ENCODE data around the gene PNPLA7. TPM values are rescaled to one million over a fixed set of nuclear protein-coding genes. Genes with fewer than 3 reads are reported as not detected.

Gene PNPLA7
- total and polyA plus RNA-seq, 2 of the 4 experiments (the other 2 are of a cell fraction): under 0.01 to 0.89 TPM

- TF ChIP-seq MXI1 (IDR thresholded peaks at IDR 0.05; ENCODE audit: borderline replicate concordance, low read depth, low read length): no peak
These were observed 52.1 kb downstream of the PNPLA7 start (continued) for GRCh38 chr9:137497921-137498719.

DNA sequence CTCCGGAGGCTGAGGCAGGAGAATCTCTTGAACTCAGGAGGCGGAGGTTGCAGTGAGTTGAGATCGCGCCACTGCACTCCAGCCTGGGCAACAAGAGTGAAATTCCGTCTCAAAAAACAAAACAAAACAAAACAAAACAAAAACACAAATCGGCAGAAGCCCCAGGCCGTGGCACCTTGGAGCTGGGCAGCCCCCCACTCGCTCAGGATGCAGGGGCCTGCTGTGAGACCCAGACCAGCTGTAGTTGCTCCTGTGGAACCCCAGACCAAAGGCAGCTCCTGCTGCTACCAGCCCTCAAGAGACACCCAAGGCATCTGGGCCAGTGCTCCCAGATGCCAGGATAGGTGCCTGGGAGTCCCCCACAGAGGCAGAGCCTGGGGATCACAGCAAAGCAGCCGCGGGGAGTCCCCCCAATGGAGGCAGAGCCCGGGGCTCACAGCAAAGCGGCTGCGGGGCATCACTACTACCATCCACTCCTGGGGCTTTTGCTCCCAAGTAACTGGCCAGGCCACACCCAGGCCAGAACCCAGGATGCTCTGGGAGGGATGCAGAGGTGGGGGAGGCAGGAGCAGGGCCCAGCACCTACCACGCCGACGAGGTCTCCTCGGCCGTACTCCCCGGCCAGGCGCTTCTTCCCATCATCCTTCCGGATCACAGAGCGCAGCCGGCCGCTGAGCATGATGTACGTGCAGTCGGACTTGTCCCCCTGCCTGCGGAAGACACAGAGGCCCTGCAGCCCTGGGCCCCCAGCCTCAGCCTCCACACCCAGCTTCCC, 53.4 kb downstream of the PNPLA7 start:
- peaks cover 4% of the 10 kb centered on the region; the same call in 1 of the 2 replicates for H3K9me3 ChIP-seq (ENCODE audit: control insufficient read depth, insufficient read depth, low read length)
- H3K4me1 ChIP-seq (ENCODE audit: control insufficient read depth, insufficient read depth, low read length): no peaks in the 10 kb centered on the region
- DNase-seq: no peak
- no peak overlapping the region for H3K9ac ChIP-seq (ENCODE audit: low read depth, low read length)
- no peak for ATAC-seq (ENCODE audit: low read depth)
- POLR2A ChIA-PET (ENCODE audit: unreplicated experiment): no interaction called here
- H2BK120ac ChIP-seq (ENCODE audit: low read depth, low read length): no peak overlapping the region
- no peak overlapping the region for H3K4ac ChIP-seq (ENCODE audit: low read depth, low read length)
- no peaks in the 10 kb centered on the region for H3K79me1 ChIP-seq (ENCODE audit: low read depth in 1 of 2, low read length in 2 of 2)
- H3K18ac ChIP-seq (ENCODE audit: low read depth, low read length): no peak overlapping the region
- CTCF ChIA-PET: no interaction called here
- no peaks in the 10 kb centered on the region for H4K20me1 ChIP-seq (ENCODE audit: insufficient read depth, low read length)
- dilution Hi-C loops (cut with HindIII; ENCODE audit: low sequenced_read_pairs, unreplicated experiment) (no loop called here), intact Hi-C loops (cut with micrococcal nuclease) (no loop called here), in situ Hi-C loops (cut with MboI; ENCODE audit: low sequenced_read_pairs) (no loop called here)
- no peak overlapping the region for H2BK20ac ChIP-seq (ENCODE audit: low read depth, low read length)
- WGBS, 2 experiments (ENCODE audit: extremely low coverage in 2 of 2, insufficient read length in 1 of 2): 88% methylated on average over 6 of the region's 27 CpGs; no CpG with 5 or more reads in 1 of the 2 experiments
- H4K91ac ChIP-seq (ENCODE audit: insufficient read depth, low read depth, low read length): no peak overlapping the region
- no peak overlapping the region for H4K8ac ChIP-seq (ENCODE audit: low read depth in 2 of 2, low read length in 2 of 2)
- no peak overlapping the region for H3K4me2 ChIP-seq (ENCODE audit: low read depth, low read length)
- no peak overlapping the region for H3K4me3 ChIP-seq (ENCODE audit: insufficient read depth, low read depth, low read length)
- H2BK15ac ChIP-seq (ENCODE audit: low read depth, low read length): no peak overlapping the region
- H3K23ac ChIP-seq (ENCODE audit: low read depth, low read length): no peak overlapping the region
- H3K14ac ChIP-seq (replicated peaks; ENCODE audit: low read depth, low read length): no peak overlapping the region
- H3K36me3 ChIP-seq (ENCODE audit: control insufficient read depth, insufficient read depth, low read length): no peaks in the 10 kb centered on the region
- peaks cover 2% of the 10 kb centered on the region; the same call in 1 of the 2 replicates for H3K27me3 ChIP-seq (ENCODE audit: control insufficient read depth, insufficient read depth, low read length)
- no TSS peak for BruUV-seq (replicated peaks)
- H3K9me1 ChIP-seq (ENCODE audit: insufficient read depth, low read length): no peaks in the 10 kb centered on the region
- H2BK5ac ChIP-seq (ENCODE audit: low read depth, low read length, poor library complexity, severe bottlenecking): no peak overlapping the region
- no peak overlapping the region for H3K56ac ChIP-seq (ENCODE audit: extremely low read depth, insufficient read depth, low read length)
- no peak overlapping the region for H2AK5ac ChIP-seq (ENCODE audit: low read depth, low read length)
- no peak overlapping the region for H2AK9ac ChIP-seq (replicated peaks; ENCODE audit: low read depth, low read length, poor library complexity)
- H4K5ac ChIP-seq (ENCODE audit: low read depth, low read length): no peak overlapping the region
- no peak overlapping the region for H3K27ac ChIP-seq (ENCODE audit: insufficient read depth, low read length)
- no peak overlapping the region for H2AFZ ChIP-seq (replicated peaks; ENCODE audit: low read length, poor library complexity)
- no peak for TF ChIP-seq RFX5 (IDR thresholded peaks at IDR 0.05; ENCODE audit: low read depth, low read length)
- TF ChIP-seq, protein P1, sequence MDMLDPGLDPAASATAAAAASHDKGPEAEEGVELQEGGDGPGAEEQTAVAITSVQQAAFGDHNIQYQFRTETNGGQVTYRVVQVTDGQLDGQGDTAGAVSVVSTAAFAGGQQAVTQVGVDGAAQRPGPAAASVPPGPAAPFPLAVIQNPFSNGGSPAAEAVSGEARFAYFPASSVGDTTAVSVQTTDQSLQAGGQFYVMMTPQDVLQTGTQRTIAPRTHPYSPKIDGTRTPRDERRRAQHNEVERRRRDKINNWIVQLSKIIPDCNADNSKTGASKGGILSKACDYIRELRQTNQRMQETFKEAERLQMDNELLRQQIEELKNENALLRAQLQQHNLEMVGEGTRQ (IDR thresholded peaks at IDR 0.05; ENCODE audit: low read depth, low read length): no peak
- no peak for TF ChIP-seq CEBPB (IDR thresholded peaks at IDR 0.05; ENCODE audit: low read depth, low read length)
- TF ChIP-seq RAD21 (IDR thresholded peaks at IDR 0.05; ENCODE audit: low read length): no peak
- TF ChIP-seq FOS (IDR thresholded peaks at IDR 0.05; ENCODE audit: low read depth, low read length): no peak
- no peak for TF ChIP-seq MAZ (IDR thresholded peaks at IDR 0.05; ENCODE audit: borderline replicate concordance, low read depth, low read length)
- TF ChIP-seq CHD1 (IDR thresholded peaks at IDR 0.05; ENCODE audit: low read depth, low read length): no peak
- no peak for TF ChIP-seq MXI1 (IDR thresholded peaks at IDR 0.05; ENCODE audit: borderline replicate concordance, low read depth, low read length)
- TF ChIP-seq SMC3 (IDR thresholded peaks at IDR 0.05; ENCODE audit: low read depth, low read length): no peak
- TF ChIP-seq ELK1 (IDR thresholded peaks at IDR 0.05; ENCODE audit: borderline replicate concordance, low read depth, low read length): no peak
- TF ChIP-seq RCOR1 (IDR thresholded peaks at IDR 0.05; ENCODE audit: insufficient replicate concordance, low read length): no peak
- no peak for TF ChIP-seq MAFK (IDR thresholded peaks at IDR 0.05; ENCODE audit: low read depth, low read length)

All from IMR-90 (cell line).